ENCODE results near the gene DESI2. TPM values are rescaled to one million over a fixed set of nuclear protein-coding genes. Genes with fewer than 3 reads are reported as not detected.
"Not testable (repeated sequence)": the region's sequence is repeated elsewhere in the genome, so short reads cannot be mapped to it uniquely, and the experiment has no call there.

The DESI2 gene
- total and polyA plus RNA-seq, 2 donors from 2014 or later: 11.9 to 23.5 TPM

DNA sequence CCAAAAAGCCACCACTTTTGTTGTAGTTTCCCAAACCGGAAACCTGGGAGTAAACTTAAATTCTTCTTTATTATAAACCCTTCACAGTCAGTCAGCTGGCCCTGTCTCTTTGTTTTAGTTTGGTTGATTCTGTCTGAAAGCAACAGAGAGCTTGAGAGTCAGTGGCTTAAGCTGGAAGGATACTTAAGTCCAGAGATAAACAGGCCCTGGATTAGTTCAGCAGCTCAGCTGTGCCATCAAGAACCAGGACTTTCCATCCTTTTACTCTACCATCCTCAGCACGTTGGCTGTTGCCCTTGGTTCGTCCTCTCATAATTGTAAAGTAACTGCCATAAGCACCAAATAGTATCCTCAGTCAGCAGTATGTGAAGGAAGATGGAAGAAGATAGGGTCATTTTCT, 4.5 kb downstream of the DESI2 start:
- Histone ChIP-seq H3K9ac (ENCODE audit: low read length in 3 of 3) (no peak overlapping the region), H3K27me3 (ENCODE audit: control insufficient read depth, insufficient read depth, low read length) (no peaks in the 10 kb centered on the region), H3K27ac (ENCODE audit: low read depth in 2 of 2, low read length in 2 of 2) (no peak overlapping the region), H3K36me3 (ENCODE audit: control insufficient read depth in 2 of 3, insufficient read depth in 3 of 3, low read length in 3 of 3) (peaks cover 0 to 4% (median 0%) of the 10 kb centered on the region in 3 donors), H3K4me1 (ENCODE audit: control insufficient read depth in 2 of 3, insufficient read depth in 2 of 3, low read depth in 1 of 3, low read length in 3 of 3) (peaks cover 0 to 13% (median 5%) of the 10 kb centered on the region in 3 donors), H3K4me3 (ENCODE audit: low read length in 3 of 3) (no peak overlapping the region), H3K9me3 (ENCODE audit: control insufficient read depth in 2 of 3, insufficient read depth in 1 of 3, low read length in 3 of 3) (no peaks in the 10 kb centered on the region)
- TF ChIP-seq, protein P1, sequence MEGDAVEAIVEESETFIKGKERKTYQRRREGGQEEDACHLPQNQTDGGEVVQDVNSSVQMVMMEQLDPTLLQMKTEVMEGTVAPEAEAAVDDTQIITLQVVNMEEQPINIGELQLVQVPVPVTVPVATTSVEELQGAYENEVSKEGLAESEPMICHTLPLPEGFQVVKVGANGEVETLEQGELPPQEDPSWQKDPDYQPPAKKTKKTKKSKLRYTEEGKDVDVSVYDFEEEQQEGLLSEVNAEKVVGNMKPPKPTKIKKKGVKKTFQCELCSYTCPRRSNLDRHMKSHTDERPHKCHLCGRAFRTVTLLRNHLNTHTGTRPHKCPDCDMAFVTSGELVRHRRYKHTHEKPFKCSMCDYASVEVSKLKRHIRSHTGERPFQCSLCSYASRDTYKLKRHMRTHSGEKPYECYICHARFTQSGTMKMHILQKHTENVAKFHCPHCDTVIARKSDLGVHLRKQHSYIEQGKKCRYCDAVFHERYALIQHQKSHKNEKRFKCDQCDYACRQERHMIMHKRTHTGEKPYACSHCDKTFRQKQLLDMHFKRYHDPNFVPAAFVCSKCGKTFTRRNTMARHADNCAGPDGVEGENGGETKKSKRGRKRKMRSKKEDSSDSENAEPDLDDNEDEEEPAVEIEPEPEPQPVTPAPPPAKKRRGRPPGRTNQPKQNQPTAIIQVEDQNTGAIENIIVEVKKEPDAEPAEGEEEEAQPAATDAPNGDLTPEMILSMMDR (IDR thresholded peaks at IDR 0.05; ENCODE audit: borderline replicate concordance, extremely low read depth, insufficient read depth): no peak
- FAIRE-seq (no peak), DNase-seq (no peak)
- intact Hi-C loops (cut with DNase I): no loop called here

DNA sequence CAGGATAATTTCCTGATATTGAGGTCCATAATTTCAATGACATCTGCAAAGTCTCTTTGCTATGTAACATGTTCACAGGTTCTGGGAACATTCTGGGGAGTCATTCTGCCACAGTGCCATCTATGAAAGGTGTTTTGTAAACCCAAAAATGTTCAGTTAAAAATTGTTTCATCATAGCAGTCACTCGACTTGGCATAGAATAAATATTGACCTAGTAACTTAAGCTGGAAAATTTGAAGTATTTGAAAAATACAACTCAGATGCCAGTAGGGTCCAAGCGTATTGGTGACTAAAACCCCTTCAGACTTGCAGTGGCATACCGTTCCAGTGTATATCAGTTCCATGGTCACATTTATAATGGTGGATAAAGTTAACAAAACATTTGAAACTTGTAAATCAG, 6.8 kb downstream of the DESI2 start:
- intact Hi-C loops (cut with DNase I): no loop called here
- H3K36me3 ChIP-seq (ENCODE audit: control insufficient read depth in 2 of 3, insufficient read depth in 3 of 3, low read length in 3 of 3): peaks cover 0 to 4% (median 0%) of the 10 kb centered on the region in 3 donors
- H3K9me3 ChIP-seq (ENCODE audit: control insufficient read depth in 2 of 3, insufficient read depth in 1 of 3, low read length in 3 of 3): no peaks in the 10 kb centered on the region
- H3K27me3 ChIP-seq (ENCODE audit: control insufficient read depth, insufficient read depth, low read length): no peaks in the 10 kb centered on the region
- FAIRE-seq (no peak), DNase-seq (no peak)
- H3K4me3 ChIP-seq (ENCODE audit: low read length in 3 of 3): no peak overlapping the region
- no peak overlapping the region for H3K9ac ChIP-seq (ENCODE audit: low read length in 3 of 3)
- H3K27ac ChIP-seq (ENCODE audit: low read depth in 2 of 2, low read length in 2 of 2): no peak overlapping the region
- peaks cover 0 to 18% (median 7%) of the 10 kb centered on the region in 3 donors for H3K4me1 ChIP-seq (ENCODE audit: control insufficient read depth in 2 of 3, insufficient read depth in 2 of 3, low read depth in 1 of 3, low read length in 3 of 3)
- TF ChIP-seq, protein P1 (IDR thresholded peaks at IDR 0.05; ENCODE audit: borderline replicate concordance, extremely low read depth, insufficient read depth): no peak

DNA sequence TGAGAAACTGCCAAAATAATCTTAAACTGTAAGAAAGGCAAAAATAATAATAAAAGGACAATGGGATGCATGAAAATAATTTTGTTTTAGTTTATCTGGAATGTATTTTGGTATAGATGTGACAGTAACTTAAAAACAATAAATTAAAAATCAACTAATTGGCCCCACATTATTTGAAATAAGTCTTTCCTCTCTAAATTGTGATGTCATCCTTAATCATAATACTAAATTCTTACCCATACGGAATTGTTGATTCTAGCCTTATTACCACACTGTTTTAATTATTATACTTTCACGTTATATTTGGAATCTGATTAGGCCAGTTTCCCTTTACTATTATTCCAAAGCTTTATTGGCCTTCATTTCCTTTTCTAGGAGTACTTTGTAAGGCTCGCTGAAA, 7.7 kb downstream of the DESI2 start:
- no peak for FAIRE-seq
- no peaks in the 10 kb centered on the region for H3K9me3 ChIP-seq (ENCODE audit: control insufficient read depth in 2 of 3, insufficient read depth in 1 of 3, low read length in 3 of 3)
- no peak overlapping the region for H3K27ac ChIP-seq (ENCODE audit: low read depth in 2 of 2, low read length in 2 of 2)
- no peaks in the 10 kb centered on the region for H3K27me3 ChIP-seq (ENCODE audit: control insufficient read depth, insufficient read depth, low read length)
- H3K9ac ChIP-seq (ENCODE audit: low read length in 3 of 3): no peak overlapping the region
- no peak for DNase-seq
- intact Hi-C loops (cut with DNase I): no loop called here
- H3K4me3 ChIP-seq (ENCODE audit: low read length in 3 of 3): no peak overlapping the region
- H3K4me1 ChIP-seq (ENCODE audit: control insufficient read depth in 2 of 3, insufficient read depth in 2 of 3, low read depth in 1 of 3, low read length in 3 of 3): peaks cover 0 to 9% (median 5%) of the 10 kb centered on the region in 3 donors
- TF ChIP-seq, protein P1 (IDR thresholded peaks at IDR 0.05; ENCODE audit: borderline replicate concordance, extremely low read depth, insufficient read depth): no peak
- peaks cover 0 to 4% (median 0%) of the 10 kb centered on the region in 3 donors for H3K36me3 ChIP-seq (ENCODE audit: control insufficient read depth in 2 of 3, insufficient read depth in 3 of 3, low read length in 3 of 3)

DNA sequence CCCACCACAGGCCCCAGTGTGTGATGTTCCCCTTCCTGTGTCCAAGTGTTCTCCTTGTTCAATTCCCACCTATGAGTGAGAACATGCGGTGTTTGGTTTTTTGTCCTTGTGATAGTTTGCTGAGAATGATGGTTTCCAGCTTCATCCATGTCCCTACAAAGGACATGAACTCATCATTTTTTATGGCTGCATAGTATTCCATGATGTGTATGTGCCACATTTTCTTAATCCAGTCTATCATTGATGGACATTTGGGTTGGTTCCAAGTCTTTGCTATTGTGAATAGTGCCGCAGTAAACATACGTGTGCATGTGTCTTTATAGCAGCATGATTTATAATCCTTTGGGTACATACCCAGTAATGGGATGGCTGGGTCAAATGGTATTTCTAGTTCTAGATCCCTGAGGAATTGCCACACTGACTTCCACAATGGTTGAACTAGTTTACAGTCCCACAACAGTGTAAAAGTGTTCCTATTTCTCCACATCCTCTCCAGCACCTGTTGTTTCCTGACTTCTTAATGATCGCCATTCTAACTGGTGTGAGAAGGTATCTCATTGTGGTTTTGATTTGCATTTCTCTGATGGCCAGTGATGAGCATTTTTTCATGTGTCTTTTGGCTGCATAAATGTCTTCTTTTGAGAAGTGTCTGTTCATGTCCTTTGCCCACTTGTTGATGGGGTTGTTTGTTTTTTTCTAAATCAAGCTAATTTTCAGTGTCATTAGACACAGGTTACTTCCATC, 8.8 kb downstream of the DESI2 start:
- DNase-seq; H3K36me3 ChIP-seq (ENCODE audit: control insufficient read depth in 2 of 3, insufficient read depth in 3 of 3, low read length in 3 of 3); H3K4me3 ChIP-seq (ENCODE audit: low read length in 3 of 3); H3K4me1 ChIP-seq (ENCODE audit: control insufficient read depth in 2 of 3, insufficient read depth in 2 of 3, low read depth in 1 of 3, low read length in 3 of 3); H3K9me3 ChIP-seq (ENCODE audit: control insufficient read depth in 2 of 3, insufficient read depth in 1 of 3, low read length in 3 of 3); H3K9ac ChIP-seq (ENCODE audit: low read length in 3 of 3); H3K27ac ChIP-seq (ENCODE audit: low read depth in 2 of 2, low read length in 2 of 2); H3K27me3 ChIP-seq (ENCODE audit: control insufficient read depth, insufficient read depth, low read length); FAIRE-seq; intact Hi-C loops (cut with DNase I): not testable (repeated sequence)
